Esophagus muscularis mucosa (tissue), 4 donors: ENCODE measurements around the gene NIF3L1. TPM values are rescaled to one million over a fixed set of nuclear protein-coding genes. Genes with fewer than 3 reads are reported as not detected.
"Not testable (repeated sequence)": the region's sequence is repeated elsewhere in the genome, so short reads cannot be mapped to it uniquely, and the experiment has no call there.

Experiments used
- DNase-seq: peaks from one replicate; pipeline ENCODE4 v3.0.0-alpha.2; 2017; ENCODE audit errors: extremely low spot score
- H3K27ac ChIP-seq, 4 donors: fragments of 200-600 bp; sonication (generic); replicated peaks in 1 of 4; 1 replicate in 3 of 4; 2 replicates in 1 of 4; pipeline ENCODE4 v1.5.1; 2016 to 2019; ENCODE audit warnings: mild to moderate bottlenecking in 1 of 4
- H3K27me3 ChIP-seq, 4 donors: fragments of 200-600 bp; sonication (generic); one replicate each; pipeline versions ENCODE4 v1.5.1 to v1.6.0; 2016 to 2019
- H3K36me3 ChIP-seq, 4 donors: fragments of 200-600 bp; sonication (generic); one replicate each; pipeline ENCODE4 v1.5.1; 2016 to 2019
- H3K4me1 ChIP-seq, 4 donors: fragments of 200-600 bp; sonication (generic); one replicate each; pipeline ENCODE4 v1.5.1; 2016 to 2019
- H3K4me3 ChIP-seq, 4 donors: fragments of 200-600 bp; sonication (generic); 1 replicate in 2 of 4; 2 replicates in 2 of 4; pipeline ENCODE4 v1.5.1; 2016 to 2019; ENCODE audit warnings: mild to moderate bottlenecking in 4 of 4, moderate library complexity in 1 of 4
- H3K9me3 ChIP-seq, 4 donors: fragments of 200-600 bp; sonication (generic); 1 replicate in 3 of 4; 2 replicates in 1 of 4; pipeline ENCODE4 v1.5.1; 2016 to 2019
- CTCF ChIP-seq, 3 experiments: fragments of 200-600 bp in 2 of 3; fragments of 450-650 bp in 1 of 3; sonication (generic) in 2 of 3; IDR thresholded peaks; one replicate each; pipeline ENCODE4 v1.5.1; 2017 to 2019; ENCODE audit warnings: antibody characterized with exemption in 3 of 3, mild to moderate bottlenecking in 2 of 3, moderate library complexity in 1 of 3
- EP300 ChIP-seq: sonication (generic); formaldehyde crosslinking; IDR thresholded peaks from one replicate; pipeline ENCODE4 v1.6.1; 2017; ENCODE audit warnings: antibody characterized with exemption
- POLR2A ChIP-seq: fragments of 450-650 bp; IDR thresholded peaks from one replicate; pipeline ENCODE4 v1.6.1; 2017; ENCODE audit warnings: antibody characterized with exemption, moderate library complexity, mild to moderate bottlenecking, low read depth
- POLR2AphosphoS5 ChIP-seq, 2 donors: sonication (generic); formaldehyde crosslinking; IDR thresholded peaks; one replicate each; pipeline ENCODE4 v1.6.1; 2017; ENCODE audit warnings: antibody characterized with exemption in 2 of 2
- WGBS: methylation state at CpG from one replicate; pipeline ENCODE4 v1.1.5; 2018; 5-methylcytosine and 5-hydroxymethylcytosine counted together
- intact Hi-C: fragments of 100-400 bp; cut with DNase I; formaldehyde crosslinking; loops from one replicate; pipeline ENCODE4 v1.15.1; 2023
- total RNA-seq, 4 donors: library from RNA; depleted of rRNA; stranded (reverse); fragments of >200 nt; gene quantifications; one replicate each; pipeline versions ENCODE4 v1.1.0 to v1.2.1, GENCODE V29; 2016

The NIF3L1 gene
- total RNA-seq, 4 donors from 2014 or later, result 11.8 to 21.1 (median 15.5) TPM

GRCh38 chr2:200869014-200869413 is 20.2 kb upstream of the NIF3L1 start:
- H3K36me3 ChIP-seq, result peaks cover 6 to 30% (median 17%) of the 10 kb centered on the region in 4 donors

GRCh38 chr2:200871151-200871550 is 18.0 kb upstream of the NIF3L1 start:
- H3K4me3 ChIP-seq, result no peak overlapping the region
- no peaks in the 10 kb centered on the region for H3K9me3 ChIP-seq
- intact Hi-C loops, result no loop called here
- no peak overlapping the region for H3K27ac ChIP-seq
- WGBS, result 91% methylated on average over 3 of the region's 3 CpGs
- no peak for DNase-seq
- peaks cover 10 to 47% (median 30%) of the 10 kb centered on the region in 4 donors for H3K36me3 ChIP-seq
- no peaks in the 10 kb centered on the region for H3K27me3 ChIP-seq
- TF ChIP-seq EP300 (no peak), POLR2A (no peak), CTCF (IDR thresholded peaks at IDR 0.05) (no peak), POLR2AphosphoS5 (IDR thresholded peaks at IDR 0.05) (no peak)
- peaks cover 0 to 16% (median 14%) of the 10 kb centered on the region in 4 donors for H3K4me1 ChIP-seq

More at GRCh38 chr2:200869014-200869413, 20.2 kb upstream of the NIF3L1 start:
- H3K4me3 ChIP-seq, result no peak overlapping the region
- TF ChIP-seq POLR2A, result no peak
- no peak for TF ChIP-seq CTCF (IDR thresholded peaks at IDR 0.05)
- TF ChIP-seq POLR2AphosphoS5 (IDR thresholded peaks at IDR 0.05), result no peak
- TF ChIP-seq EP300, result no peak
- peaks cover 9 to 32% (median 24%) of the 10 kb centered on the region in 4 donors for H3K4me1 ChIP-seq
- no peak for DNase-seq
- H3K27ac ChIP-seq, result no peak overlapping the region
- H3K9me3 ChIP-seq, result no peaks in the 10 kb centered on the region
- WGBS, result 91% methylated on average over 2 of the region's 2 CpGs
- intact Hi-C loops, result no loop called here
- H3K27me3 ChIP-seq, result no peaks in the 10 kb centered on the region

DNA sequence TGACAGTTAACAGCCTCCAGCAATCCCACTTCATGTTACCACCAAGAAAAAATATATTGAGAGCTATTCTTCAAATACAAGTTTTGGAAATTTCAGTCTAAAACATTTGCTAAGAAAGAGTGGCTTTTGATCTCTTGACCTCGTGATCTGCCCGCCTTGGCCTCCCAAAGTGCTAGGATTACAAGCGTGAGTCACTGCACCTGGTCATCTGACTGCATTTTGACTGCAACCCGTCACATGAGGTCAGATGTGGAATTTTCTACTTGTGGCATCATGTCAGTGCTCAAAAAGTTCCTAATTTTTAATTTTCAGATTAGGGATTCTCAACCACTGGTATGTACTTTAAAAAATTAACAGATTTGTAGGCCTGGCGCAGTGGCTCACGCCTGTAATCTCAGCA is 15.6 kb upstream of the NIF3L1 start:
- Histone ChIP-seq H3K4me1 (no peaks in the 10 kb centered on the region), H3K4me3 (no peak overlapping the region), H3K36me3 (peaks cover 15 to 71% (median 40%) of the 10 kb centered on the region in 4 donors), H3K9me3 (no peaks in the 10 kb centered on the region), H3K27ac (no peak overlapping the region), H3K27me3 (no peaks in the 10 kb centered on the region)
- DNase-seq, result no peak
- 97% methylated on average over 6 of the region's 6 CpGs for WGBS
- intact Hi-C loops, result no loop called here
- TF ChIP-seq CTCF (IDR thresholded peaks at IDR 0.05) (no peak), EP300 (no peak), POLR2A (no peak), POLR2AphosphoS5 (IDR thresholded peaks at IDR 0.05) (no peak)

GRCh38 chr2:200877443-200877842 is 11.7 kb upstream of the NIF3L1 start:
- H3K36me3 ChIP-seq, result peaks cover 27 to 93% (median 66%) of the 10 kb centered on the region in 4 donors
- no peaks in the 10 kb centered on the region for H3K4me1 ChIP-seq
- H3K4me3 ChIP-seq, result no peak overlapping the region
- no peaks in the 10 kb centered on the region for H3K27me3 ChIP-seq
- DNase-seq, result no peak
- no peak for TF ChIP-seq POLR2AphosphoS5 (IDR thresholded peaks at IDR 0.05)
- no peak for TF ChIP-seq POLR2A
- TF ChIP-seq EP300, result no peak
- no peak for TF ChIP-seq CTCF (IDR thresholded peaks at IDR 0.05)
- H3K27ac ChIP-seq, result no peak overlapping the region
- no peaks in the 10 kb centered on the region for H3K9me3 ChIP-seq
- intact Hi-C loops, result no loop called here

DNA sequence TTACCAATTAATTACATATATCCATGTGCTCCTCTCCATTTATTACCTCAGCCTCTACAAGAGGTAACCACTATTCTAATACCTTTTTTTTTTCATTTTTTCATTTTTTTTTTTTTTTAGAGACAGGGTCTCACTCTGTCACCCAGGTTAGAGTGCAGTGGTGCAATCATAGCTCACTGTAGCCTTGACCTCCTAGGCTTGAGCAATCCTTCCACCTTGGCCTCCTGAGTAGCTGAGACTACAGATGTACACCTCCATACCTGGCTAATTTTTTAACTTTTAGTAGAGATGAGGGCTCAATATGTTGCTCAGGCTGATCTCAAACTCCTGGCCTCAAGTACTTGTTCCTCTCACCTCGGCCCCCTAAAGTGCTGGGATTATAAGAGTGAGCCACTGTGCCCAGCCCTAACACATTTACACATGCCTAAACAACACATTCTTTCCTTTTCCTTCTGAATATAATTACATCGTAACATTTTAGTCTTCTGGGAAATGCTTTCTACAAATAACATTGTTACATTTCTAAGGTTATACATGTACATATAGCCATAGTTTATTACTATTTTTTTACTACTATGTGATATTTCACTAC is 10.8 kb upstream of the NIF3L1 start:
- H3K36me3 ChIP-seq, result peaks cover 29 to 93% (median 65%) of the 10 kb centered on the region in 4 donors

GRCh38 chr2:200881715-200882249 is 7.4 kb upstream of the NIF3L1 start:
- H3K9me3 ChIP-seq, DNase-seq, H3K27me3 ChIP-seq, H3K27ac ChIP-seq, H3K4me1 ChIP-seq, intact Hi-C loops, H3K4me3 ChIP-seq: not testable (repeated sequence)
- H3K36me3 ChIP-seq, result peaks cover 34 to 89% (median 70%) of the 10 kb centered on the region in 4 donors
- WGBS, result 89% methylated on average over 2 of the region's 2 CpGs

More for the DNA sequence above, 10.8 kb upstream of the NIF3L1 start:
- Histone ChIP-seq H3K4me3 (no peak overlapping the region), H3K9me3 (no peaks in the 10 kb centered on the region), H3K27ac (no peak overlapping the region), H3K27me3 (no peaks in the 10 kb centered on the region), H3K4me1 (no peaks in the 10 kb centered on the region)
- intact Hi-C loops, result no loop called here
- WGBS, result 89% methylated on average over 2 of the region's 2 CpGs
- no peak for DNase-seq
- no peak for TF ChIP-seq POLR2AphosphoS5 (IDR thresholded peaks at IDR 0.05)
- no peak for TF ChIP-seq EP300
- no peak for TF ChIP-seq CTCF (IDR thresholded peaks at IDR 0.05)
- TF ChIP-seq POLR2A, result no peak
